Colonic mucosa (tissue), 4 donors: ENCODE results near the gene CD164. TPM values are rescaled to one million over a fixed set of nuclear protein-coding genes. Genes with fewer than 3 reads are reported as not detected.
"Not testable (repeated sequence)": the region's sequence is repeated elsewhere in the genome, so short reads cannot be mapped to it uniquely, and the experiment has no call there.

Experiments used
- DNase-seq: peaks from one replicate; pipeline ENCODE4 v3.0.0-alpha.2; 2020
- H3K27ac ChIP-seq: fragments of 200-600 bp; one replicate; pipeline ENCODE4 v1.8.0; 2021
- H3K27me3 ChIP-seq: fragments of 200-600 bp; one replicate; pipeline ENCODE4 v1.8.0; 2021
- H3K36me3 ChIP-seq: fragments of 200-600 bp; one replicate; pipeline ENCODE4 v1.8.0; 2021
- H3K4me1 ChIP-seq: fragments of 200-600 bp; one replicate; pipeline ENCODE4 v1.8.0; 2021; ENCODE audit warnings: mild to moderate bottlenecking
- H3K4me3 ChIP-seq: fragments of 200-600 bp; one replicate; pipeline ENCODE4 v1.8.0; 2021
- H3K9ac ChIP-seq, 2 donors: one replicate each; pipeline ENCODE4 v1.7.0; 2013; ENCODE audit warnings: control low read depth in 2 of 2, low read depth in 2 of 2, low read length in 2 of 2
- H3K9me3 ChIP-seq: fragments of 200-600 bp; one replicate; pipeline ENCODE4 v1.8.0; 2021
- intact Hi-C: fragments of 100-400 bp; cut with DNase I; formaldehyde crosslinking; loops from one replicate; pipeline ENCODE4 v1.14.1; 2022
- total RNA-seq, 2 donors: library from RNA; stranded (reverse); fragmentation: NEBNext Ultra II Directional in 1 of 2; extraction: Animal tissue kit (Norgen Biotek cat#: 25700) in 1 of 2; gene quantifications; one replicate each; pipeline ENCODE4 v1.2.1, GENCODE V29; 2021
- TF ChIP-seq, protein P1 (sequence below): fragments of 200-600 bp; IDR thresholded peaks from one replicate; pipeline ENCODE4 v1.8.0; 2022; ENCODE audit warnings: antibody characterized with exemption, mild to moderate bottlenecking
- donor health status: healthy.
- donor health status: DM: no; HTN: no; CAD: no.
- donor health status: DM: no; HTN: no; CAD: no.

The CD164 gene
- total RNA-seq, 2 donors from 2014 or later, result 420 to 621 TPM

DNA sequence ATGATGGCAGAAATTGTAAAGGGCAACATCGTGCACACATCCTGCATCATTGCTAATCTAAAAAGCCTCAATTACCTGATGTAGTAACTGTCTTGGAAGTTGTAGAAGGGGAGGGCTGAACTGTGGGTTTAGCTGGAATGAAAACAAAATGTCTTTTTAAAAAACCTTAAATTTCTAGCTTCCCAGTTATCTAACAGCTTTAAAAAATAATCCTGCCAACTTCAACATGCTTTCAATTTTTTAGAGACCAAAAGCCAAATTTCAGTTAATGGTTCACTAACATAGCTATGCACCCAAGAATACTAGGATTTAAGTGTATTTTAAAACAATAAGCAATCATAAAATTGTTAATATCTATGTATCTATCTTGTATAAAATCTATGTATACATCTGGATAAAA is 11.9 kb downstream of the CD164 start:
- TF ChIP-seq, protein P1, sequence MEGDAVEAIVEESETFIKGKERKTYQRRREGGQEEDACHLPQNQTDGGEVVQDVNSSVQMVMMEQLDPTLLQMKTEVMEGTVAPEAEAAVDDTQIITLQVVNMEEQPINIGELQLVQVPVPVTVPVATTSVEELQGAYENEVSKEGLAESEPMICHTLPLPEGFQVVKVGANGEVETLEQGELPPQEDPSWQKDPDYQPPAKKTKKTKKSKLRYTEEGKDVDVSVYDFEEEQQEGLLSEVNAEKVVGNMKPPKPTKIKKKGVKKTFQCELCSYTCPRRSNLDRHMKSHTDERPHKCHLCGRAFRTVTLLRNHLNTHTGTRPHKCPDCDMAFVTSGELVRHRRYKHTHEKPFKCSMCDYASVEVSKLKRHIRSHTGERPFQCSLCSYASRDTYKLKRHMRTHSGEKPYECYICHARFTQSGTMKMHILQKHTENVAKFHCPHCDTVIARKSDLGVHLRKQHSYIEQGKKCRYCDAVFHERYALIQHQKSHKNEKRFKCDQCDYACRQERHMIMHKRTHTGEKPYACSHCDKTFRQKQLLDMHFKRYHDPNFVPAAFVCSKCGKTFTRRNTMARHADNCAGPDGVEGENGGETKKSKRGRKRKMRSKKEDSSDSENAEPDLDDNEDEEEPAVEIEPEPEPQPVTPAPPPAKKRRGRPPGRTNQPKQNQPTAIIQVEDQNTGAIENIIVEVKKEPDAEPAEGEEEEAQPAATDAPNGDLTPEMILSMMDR, result no peak
- no peaks in the 10 kb centered on the region for H3K4me1 ChIP-seq
- H3K9me3 ChIP-seq, result no peaks in the 10 kb centered on the region
- H3K27ac ChIP-seq, result no peak overlapping the region
- intact Hi-C loops, result no loop called here
- H3K4me3 ChIP-seq, result no peak overlapping the region
- no peak overlapping the region for H3K9ac ChIP-seq
- H3K36me3 ChIP-seq, result peaks cover 30% of the 10 kb centered on the region
- H3K27me3 ChIP-seq, result no peaks in the 10 kb centered on the region
- no peak for DNase-seq

DNA sequence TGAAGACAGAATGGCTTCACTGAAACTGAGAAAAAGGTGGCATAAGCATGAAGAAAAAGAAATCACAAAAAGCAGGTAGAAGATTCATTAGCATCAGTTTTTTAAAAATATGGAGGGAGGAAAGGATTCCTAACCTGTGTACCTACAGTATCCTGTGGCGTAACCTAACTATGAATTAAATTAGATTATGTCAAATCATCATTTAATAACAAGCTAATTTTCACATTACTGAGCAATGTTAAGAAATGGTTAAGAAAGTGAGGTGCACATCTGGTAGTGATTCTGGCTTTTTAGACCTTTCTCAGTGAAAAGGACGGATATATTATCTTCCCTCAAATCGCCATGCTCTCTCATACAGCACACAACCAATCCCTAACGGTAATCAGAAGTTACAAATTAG is 12.5 kb downstream of the CD164 start:
- Histone ChIP-seq H3K4me1 (no peaks in the 10 kb centered on the region), H3K9ac (no peak overlapping the region), H3K4me3 (no peak overlapping the region), H3K9me3 (no peaks in the 10 kb centered on the region), H3K27ac (no peak overlapping the region), H3K36me3 (peaks cover 24% of the 10 kb centered on the region), H3K27me3 (no peaks in the 10 kb centered on the region)
- TF ChIP-seq, protein P1, result no peak
- DNase-seq, result no peak
- intact Hi-C loops, result no loop called here

DNA sequence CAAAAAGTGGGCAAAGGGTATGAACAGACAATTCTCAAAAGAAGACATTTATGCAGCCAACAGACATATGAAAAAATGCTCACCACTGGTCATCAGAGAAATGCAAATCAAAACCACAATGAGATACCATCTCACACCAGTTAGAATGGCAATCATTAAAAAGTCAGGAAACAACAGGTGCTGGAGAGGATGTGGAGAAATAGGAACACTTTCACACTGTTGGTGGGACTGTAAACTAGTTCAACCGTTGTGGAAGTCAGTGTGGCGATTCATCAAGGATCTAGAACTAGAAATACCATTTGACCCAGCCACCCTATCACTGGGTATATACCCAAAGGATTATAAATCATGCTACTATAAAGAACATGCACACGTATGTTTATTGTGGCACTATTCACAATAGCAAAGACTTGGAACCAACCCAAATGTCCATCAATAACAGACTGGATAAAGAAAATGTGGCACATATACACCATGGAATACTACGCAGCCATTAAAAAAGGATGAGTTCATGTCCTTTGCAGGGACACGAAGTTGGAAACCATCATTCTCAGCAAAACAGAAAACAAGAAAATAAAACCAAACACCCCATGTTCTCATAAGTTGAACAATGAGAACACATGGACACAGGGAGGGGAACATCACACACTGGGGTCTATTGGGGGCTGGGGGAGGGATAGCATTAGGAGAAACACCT is 17.7 kb downstream of the CD164 start:
- H3K4me1 ChIP-seq, H3K27ac ChIP-seq, H3K9ac ChIP-seq, intact Hi-C loops, H3K4me3 ChIP-seq, H3K27me3 ChIP-seq, H3K9me3 ChIP-seq, DNase-seq: not testable (repeated sequence)
- peaks cover 16% of the 10 kb centered on the region for H3K36me3 ChIP-seq

DNA sequence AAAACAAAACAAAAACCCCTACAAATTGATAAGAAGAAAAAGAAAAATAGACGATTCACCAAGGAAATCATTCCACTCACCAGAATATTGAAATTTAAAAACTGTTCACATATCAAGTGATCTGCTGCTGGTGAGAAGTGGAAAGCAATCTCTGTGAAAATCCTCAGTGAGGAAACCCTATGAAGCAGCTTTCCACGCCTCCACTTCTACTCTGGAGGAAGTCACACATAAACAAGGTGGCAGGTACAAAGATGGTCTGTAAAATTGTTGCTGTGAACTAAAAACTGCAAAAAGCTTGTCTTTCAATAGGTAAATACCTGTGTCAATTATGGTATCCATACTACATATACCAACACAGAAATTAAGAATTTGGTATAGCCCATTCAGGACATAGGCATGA is 18.5 kb downstream of the CD164 start:
- DNase-seq, result no peak
- peaks cover 14% of the 10 kb centered on the region for H3K36me3 ChIP-seq
- no peaks in the 10 kb centered on the region for H3K4me1 ChIP-seq
- H3K9ac ChIP-seq, result no peak overlapping the region
- TF ChIP-seq, protein P1, result no peak
- intact Hi-C loops, result no loop called here
- no peak overlapping the region for H3K27ac ChIP-seq
- H3K27me3 ChIP-seq, result no peaks in the 10 kb centered on the region
- H3K4me3 ChIP-seq, result no peak overlapping the region
- no peaks in the 10 kb centered on the region for H3K9me3 ChIP-seq

DNA sequence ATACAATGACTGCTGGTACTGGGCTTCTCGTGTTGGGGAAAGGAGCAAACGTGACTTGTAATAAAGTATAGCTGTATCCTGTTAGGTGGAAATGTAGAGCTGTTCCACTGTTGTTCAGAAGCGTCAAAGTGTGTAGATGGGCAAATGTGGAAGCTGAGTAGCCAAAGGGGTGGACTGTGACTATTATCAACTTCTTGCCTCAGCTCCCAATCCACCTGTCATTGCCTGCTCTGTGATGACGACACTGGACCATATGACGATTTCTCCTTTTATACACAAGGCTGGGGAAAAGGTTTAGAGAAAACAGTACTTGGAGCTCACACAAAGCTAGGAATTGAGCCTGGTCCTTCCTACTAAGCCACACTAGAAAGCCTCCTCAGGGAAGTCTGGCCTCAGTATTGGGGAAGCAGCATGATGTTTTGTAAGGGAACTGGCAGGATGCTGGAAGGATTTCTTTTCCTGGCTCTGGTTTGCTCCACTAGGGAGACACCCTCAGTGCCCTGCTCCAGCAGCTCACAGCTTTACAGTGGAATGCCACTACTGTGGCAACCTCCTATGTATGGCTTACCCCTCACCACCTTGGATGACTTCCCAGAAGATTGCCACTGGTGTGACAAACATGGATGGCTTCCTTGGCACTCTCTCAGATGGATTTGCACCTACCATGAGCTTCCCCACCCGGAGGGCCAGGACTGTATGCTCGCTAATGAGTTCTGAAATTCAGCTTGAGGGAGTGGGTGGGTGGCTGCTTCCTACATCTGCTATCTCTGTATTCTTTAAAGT is 20.0 kb downstream of the CD164 start:
- Histone ChIP-seq H3K27me3 (no peaks in the 10 kb centered on the region), H3K36me3 (peaks cover 8% of the 10 kb centered on the region), H3K9me3 (no peaks in the 10 kb centered on the region), H3K4me1 (no peaks in the 10 kb centered on the region), H3K27ac (no peak overlapping the region), H3K4me3 (no peak overlapping the region), H3K9ac (no peak overlapping the region)
- TF ChIP-seq, protein P1, result no peak
- intact Hi-C loops, result no loop called here
- no peak for DNase-seq

DNA sequence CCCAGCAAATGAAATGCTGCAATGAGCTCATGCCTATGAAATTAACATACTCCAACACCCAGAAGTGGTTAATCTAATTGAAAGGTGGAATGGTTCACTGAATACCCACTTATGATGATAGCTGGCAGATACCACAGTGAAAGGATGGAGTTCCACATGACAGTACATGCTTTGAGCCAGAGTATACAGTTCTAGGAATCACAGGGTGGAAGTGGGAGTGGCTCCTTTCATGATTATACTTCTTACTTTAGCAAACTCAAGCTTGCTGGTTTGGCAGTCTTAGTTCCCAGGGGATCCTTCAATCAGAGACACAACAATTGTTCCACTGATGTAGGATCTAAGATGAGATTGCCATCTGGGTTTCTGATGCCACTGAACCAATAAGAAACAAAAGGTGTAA is 21.5 kb downstream of the CD164 start:
- intact Hi-C loops, result no loop called here
- TF ChIP-seq, protein P1, result no peak
- Histone ChIP-seq H3K9me3 (no peaks in the 10 kb centered on the region), H3K4me1 (no peaks in the 10 kb centered on the region), H3K4me3 (no peak overlapping the region), H3K27ac (no peak overlapping the region), H3K27me3 (no peaks in the 10 kb centered on the region), H3K9ac (no peak overlapping the region), H3K36me3 (no peaks in the 10 kb centered on the region)
- no peak for DNase-seq
